ENCODE data around the gene GOLGA6L2.
"Not testable (repeated sequence)": the region's sequence is repeated elsewhere in the genome, so short reads cannot be mapped to it uniquely, and the experiment has no call there.

The GOLGA6L2 gene, protein sequence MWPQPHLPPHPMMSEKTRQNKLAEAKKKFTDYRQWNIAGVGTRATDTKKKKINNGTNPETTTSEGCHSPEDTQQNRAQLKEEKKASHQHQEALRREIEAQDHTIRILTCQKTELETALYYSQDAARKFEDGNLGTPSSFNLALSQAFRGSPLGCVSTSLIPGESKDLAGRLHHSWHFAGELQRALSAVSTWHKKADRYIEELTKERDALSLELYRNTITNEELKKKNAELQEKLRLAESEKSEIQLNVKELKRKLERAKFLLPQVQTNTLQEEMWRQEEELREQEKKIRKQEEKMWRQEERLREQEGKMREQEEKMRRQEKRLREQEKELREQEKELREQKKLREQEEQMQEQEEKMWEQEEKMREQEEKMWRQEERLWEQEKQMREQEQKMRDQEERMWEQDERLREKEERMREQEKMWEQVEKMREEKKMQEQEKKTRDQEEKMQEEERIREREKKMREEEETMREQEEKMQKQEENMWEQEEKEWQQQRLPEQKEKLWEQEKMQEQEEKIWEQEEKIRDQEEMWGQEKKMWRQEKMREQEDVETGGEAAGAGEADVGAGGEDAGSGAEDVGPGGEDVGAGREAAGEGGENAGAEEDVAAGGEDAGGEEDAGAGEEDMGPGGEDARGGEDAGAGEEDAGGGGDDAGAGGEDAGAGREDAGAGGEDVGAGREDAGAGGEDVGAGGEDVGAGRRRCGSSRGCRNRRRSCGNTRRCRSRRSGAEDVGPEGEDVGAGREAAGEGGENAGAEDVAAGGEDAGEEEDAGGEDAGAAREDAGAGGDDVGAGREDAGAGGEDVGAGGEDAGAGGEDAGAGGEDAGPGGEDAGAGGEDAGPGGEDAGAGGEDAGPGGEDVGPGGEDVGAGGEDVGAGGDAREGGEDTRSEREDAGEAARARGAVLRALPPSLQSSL

DNA sequence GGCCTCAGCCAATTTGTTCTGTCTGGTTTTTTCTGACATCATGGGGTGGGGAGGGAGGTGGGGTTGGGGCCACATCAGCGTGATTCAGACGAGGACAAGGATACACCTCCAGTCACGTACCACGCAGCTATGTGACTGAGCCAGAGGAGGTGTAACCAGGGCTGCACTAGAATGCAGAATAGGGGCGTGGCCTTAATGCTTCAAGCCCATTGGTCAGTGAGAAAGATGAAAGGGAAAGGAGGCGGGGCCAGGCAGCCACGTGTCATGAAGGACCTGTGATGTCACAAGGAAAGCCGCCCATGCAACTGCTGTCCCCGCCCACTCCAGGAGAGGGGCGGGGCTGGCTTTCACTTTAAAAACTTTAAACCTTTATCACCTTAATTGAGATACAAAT lies at the start of gene GOLGA6L2:
TSS of gene GOLGA6L2 (minus strand) at position 137 of the 394 bp plus-strand sequence. CDS start at position 75, 62 bp downstream.
- DNase-seq: peak; percentile 52

DNA sequence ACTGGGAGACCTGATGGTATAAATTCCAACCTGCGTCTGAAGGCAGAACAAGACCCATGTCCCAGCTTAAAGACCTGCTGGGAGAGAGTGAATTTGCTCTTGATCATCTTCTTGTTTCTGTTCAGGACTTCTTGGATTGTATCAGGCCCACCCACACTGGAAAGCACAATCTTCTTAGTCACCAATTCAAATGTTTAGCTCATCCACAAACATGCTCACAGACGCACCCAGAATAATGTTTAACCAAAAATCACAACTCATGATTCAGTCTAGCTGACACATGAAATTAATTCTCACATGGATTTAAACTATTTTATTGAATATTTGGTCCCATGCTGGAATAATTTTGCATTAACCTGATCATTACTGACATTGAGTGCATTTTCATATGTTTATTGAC lies 37.8 kb upstream of the GOLGA6L2 start:
- DNase-seq: no peak

DNA sequence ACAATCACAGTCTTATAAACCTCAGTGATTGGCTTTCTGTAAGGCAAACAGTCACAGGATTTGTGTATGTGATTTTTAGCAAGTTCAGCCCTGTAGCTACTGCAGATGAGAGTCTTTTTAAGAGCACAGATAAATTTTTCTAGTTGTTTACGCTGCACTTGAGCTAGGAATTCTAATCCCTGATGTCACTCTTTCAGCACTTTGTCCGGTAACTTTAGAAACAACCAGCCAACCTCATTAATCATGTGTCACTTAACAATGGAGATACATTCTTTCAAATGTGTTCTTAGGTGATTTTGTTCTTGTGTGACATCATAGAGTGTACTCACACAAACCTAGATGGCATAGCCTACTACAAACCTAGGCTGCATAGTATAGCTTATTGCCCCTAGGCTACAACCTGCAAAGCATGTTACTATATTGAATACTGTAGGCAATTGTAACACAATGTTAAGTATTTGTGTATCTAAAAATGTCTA lies 36.8 kb upstream of the GOLGA6L2 start:
- no peak for DNase-seq

DNA sequence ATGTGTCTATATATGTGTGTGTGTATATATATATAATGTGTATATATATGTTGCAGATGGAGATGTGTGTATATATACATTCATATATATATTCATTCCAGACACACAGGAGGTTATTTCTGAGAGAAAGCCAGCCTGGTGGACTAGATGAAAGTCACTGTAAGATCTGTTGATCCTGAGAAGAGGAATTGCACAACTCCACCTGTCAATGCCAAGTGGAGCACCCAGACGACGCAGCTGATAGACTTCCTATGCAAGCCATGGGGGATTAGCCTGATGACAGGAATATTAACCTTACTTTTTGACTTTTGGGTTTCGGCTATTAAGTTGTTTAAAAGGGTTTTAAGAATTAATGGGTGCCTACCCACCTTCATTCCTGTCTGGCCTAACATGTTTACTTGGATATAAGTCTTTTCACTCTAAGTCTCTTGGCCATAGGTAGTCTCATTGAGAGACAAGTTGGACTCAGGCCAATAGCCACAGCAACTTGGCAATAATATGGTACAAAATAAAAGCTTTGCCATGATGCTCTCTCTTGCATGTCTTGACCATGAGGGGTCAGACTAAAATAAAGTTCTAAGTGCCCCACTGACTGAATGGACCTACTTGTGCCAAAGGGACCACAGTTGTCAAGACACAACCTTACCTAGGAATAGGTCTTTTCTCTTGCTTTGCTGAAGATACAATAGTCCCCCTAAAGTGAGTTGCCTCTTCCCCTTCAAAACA lies 35.9 kb upstream of the GOLGA6L2 start:
- no peak for DNase-seq

DNA sequence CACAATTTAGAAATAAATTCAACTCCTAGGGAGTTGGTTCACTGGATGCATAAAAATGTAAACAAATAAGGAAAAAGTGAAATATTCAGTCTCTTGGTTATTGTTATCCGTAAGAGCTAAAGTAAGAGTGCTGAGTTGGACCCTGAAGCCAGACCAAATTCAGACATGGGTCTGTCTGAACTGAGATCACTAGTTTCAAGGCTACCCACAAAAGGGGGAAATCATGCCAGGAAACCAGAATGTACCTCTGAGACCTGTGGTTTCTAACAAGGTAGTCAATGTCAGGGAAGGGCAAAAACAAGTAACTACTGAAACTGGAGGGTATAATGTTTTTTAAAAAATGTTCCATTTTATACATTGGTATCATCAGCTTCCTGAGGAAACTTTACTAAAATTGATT lies 35.2 kb upstream of the GOLGA6L2 start:
- DNase-seq: no peak

DNA sequence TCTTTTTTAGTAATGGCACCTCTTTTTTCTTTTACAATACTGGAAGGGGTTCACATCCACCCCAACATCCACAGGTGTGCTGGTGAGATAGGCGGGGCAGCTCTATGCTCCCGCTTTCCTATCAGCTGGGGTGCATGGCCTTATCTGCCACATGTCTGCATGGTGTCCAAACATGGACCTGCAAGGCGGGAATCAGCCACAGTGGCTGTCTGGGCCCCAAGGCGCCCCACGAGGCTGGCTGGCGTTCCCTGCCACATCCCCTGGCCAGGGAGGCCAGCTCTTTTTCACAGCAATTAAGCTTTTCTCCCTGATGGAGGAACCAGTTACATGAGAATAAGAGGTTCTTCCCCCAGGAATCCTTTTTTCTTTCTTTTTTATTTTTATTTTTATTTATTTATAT lies 30.9 kb upstream of the GOLGA6L2 start:
- no peak for DNase-seq

DNA sequence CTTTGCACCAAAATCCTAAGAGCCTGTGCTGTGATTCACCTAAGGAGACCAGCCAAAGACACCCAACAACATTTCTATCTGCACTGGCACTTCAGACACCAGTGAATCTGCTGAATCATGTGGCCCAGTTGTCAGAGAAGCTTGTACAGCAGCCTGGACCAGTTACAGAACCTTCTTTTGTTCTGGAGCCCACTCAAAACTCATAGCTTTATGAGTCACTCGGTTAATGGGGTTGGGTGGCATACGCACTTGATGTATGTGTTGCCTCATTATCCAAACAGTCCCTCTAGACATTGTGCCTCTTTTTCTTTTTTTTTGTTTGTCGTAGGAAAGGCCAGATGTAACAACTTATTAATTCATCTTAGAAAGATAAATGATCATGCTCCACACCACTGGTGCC lies 25.6 kb upstream of the GOLGA6L2 start:
- DNase-seq: no peak

DNA sequence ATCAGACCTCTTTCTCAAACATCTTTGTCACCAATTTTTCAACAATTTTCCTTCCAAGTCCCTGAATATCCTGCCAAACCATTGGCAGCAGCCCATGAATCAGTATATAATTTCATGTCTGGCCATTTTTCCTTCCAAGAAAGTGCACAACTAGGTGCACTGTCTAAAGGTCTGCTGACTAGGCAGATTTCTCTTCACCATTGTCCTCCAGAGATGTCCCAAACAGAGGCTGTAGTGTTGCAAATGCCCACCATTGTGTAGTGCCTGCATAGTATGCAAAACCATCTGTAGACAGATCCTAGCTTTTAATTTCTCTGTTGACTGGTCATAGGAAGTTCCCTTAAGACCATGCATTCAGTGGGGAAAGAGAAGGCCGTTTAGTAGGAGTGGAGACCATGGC lies 25.0 kb upstream of the GOLGA6L2 start:
- no peak for DNase-seq

DNA sequence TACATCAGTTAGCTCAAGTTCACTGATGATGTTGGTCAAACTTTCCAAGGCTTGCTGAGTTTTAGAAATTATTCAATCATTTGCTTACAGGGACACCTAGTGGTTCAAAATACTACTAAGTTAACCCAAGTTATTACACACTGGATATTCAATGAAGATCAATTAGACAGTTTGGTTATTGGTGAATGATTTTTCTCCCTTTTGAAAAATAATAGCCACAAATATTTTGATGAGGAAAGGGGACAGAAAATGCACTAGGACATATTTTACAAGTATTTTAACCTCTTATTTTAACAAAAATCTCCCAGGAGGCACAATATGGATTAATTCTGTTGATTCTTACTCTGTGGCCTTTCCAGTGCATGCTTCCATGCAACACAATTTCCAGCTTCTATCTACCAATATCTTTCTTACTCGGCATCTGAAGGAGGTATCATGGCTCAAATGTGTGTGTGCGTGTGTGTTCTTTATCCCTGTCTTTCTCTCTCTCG lies 20.1 kb upstream of the GOLGA6L2 start:
- peak; percentile 68 for DNase-seq

DNA sequence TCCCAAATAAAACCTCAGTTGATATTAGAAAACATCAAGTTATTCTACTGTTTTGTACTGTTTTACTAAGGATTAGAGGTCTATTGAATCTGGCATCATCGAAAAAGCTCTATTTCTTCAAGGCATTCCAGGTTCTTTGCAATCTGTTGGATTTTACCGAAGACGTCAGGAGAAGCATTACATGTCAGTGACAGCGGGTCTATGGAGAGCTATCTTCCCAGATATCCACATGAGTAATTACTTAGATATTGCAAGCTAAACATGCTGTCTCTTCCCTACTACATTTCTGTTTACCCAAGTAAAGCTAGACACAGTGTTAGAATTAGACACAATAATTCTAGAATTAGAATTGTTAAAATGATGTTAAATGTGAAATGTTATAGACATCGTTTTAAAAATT lies 10.8 kb upstream of the GOLGA6L2 start:
- DNase-seq: no peak

DNA sequence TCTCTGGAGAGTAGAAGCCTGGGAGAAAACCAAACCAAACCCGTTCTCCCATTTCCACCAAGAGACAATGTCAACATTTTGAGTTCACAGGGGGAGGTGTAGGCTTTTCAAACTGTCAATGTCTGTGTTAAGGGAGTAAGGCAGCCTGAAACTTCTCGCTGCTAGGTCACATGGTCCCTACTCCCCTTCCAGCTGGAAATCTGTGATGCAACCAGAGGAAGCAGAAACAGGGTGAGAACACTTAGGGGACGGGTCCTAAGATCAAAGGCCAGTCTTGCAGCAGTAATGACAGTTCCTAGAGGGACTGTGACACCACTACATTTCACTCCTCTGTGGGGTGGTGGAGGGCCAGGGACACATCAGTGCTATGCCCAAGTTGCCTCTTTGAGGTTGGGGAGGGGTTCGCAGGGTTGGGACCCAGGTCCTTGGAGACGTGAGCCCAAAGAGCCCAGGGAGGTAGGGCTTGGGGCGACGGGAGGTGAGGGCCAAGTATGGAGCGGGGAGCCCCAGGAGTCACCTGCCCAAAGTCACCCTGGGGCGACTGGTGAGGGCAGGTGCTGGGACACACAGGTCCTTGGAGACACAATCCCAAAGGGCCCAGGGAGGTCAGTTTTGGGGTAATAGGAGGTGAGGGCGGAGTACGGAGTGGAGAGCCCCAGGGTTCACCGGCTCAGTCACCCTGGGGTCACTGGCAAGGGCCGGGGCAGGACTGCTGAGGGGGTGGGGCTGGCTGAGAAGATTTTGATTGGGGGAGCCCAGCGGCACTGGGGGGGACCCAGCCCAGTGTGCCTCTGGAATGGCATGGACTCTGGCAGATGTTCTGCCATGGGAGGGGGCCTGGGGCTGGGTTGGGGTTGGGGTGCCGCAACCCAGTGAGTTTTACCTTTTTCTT lies 582 bp downstream of the GOLGA6L2 start:
- DNase-seq: no peak

DNA sequence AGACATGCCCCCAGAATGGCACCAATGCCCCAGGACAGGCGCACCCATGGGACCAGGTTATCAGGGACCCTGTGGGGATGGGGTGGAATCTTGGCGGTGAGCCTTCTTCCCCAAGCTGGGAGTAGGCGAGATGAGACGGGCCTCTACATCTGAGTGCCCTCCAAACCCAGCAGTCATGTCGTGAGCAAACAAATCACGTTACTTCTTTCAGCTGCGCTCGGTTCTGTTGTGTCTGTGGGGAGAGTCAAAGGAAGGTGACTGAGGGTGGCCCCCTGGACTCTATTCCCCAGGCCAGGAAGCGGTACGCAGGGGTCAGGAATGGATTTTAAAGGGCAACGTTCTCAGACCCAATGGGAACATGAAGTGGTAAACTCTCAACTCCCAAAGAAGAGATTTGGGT lies 2.8 kb downstream of the GOLGA6L2 start:
- no peak for DNase-seq

DNA sequence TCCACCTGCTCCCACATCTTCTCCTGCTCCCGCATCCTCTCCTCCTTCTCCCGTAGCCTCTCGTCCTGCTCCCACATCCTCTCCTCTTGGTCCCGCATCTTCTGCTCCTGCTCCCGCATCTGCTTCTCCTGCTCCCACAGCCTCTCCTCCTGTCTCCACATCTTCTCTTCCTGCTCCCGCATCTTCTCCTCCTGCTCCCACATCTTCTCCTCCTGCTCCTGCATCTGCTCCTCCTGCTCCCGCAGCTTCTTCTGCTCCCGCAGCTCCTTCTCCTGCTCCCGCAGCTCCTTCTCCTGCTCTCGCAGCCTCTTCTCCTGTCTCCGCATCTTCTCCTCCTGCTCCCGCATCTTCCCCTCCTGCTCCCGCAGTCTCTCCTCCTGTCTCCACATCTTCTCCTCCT lies 5.8 kb downstream of the GOLGA6L2 start:
- no peak for DNase-seq

DNA sequence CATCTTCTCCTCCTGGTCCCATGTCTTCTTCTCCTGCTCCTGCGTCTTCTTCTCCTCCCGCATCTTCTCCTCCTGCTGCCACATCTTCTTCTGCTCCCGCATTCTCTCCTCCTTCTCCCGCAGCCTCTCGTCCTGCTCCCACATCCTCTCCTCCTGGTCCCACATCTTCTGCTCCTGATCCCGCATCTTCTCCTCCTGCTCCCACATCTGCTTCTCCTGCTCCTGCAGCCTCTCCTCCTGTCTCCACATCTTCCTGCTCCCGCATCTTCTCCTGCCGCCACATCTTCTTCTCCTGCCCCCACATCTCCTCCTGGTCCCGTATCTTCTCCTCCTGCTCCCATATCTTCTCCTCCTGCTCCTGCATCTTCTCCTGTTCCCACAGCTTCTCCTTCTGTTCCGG lies 6.4 kb downstream of the GOLGA6L2 start:
- DNase-seq: no peak

DNA sequence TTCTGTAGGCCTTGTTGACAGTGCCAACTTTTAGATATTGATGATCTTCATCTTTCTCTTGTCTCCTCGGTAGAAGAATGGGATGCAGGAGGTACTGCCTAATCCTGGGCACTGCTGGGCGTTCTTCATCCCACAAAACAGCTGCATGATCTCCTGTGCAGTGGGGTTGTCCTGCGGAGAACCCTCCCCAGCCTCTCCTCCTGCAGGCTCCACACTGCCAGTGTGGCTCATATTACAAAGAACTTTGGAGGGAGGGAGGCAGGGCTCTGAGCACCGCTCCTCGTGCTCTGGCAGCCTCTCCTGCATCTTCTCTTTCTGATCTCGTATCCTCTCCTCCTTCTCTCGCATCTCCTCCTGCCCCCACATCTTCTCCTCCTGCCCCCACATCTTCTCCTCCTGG lies 7.5 kb downstream of the GOLGA6L2 start:
- no peak for DNase-seq

DNA sequence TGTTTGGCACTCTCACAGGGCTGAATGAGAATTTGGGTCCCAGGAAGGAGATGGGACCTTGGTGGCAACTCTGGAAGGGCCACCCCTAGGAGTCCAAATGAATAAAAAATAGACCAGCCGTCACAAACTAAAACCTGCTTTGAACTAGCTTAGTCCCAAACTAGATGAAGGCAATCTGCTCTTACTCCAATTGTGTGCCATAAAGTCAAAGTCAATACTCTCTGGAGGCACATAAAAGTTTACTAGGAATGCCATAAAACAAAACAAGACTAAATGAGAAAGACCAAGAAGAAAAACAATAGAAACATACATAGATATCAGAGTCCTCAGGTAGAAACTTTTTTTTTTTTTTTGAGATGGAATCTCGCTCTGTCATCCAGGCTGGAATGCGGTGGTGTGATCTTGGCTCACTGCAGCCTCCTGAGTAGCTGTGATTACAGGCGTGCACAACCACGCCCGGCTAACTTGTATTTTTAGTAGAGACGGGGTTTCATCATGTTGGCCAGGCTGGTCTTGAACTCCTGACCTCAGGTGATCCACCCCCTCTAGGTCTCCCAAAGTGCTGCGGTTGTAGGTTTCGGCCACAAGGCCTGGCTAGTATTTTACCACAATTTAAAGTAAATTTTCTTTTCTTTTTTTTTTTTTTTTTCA lies 8.1 kb downstream of the GOLGA6L2 start:
- DNase-seq: no peak

DNA sequence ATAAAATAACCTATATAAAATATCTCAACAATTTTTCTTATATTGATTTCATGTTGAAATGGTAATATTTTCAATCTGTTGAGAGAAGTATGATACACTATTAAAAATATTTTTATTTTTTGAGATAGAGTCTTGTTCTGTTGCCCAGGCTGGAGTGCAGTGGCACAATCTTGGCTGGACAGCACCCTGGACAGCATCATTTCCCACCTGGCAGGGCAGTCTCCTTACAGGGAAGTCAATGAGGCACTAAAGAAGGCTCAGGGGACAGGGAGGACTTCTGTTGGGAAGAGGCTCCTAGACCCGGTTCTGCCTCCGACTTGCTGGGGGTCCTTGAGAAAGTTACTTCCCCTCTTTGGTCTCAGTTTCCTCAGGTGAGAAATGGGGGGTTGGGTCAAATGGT lies 9.4 kb downstream of the GOLGA6L2 start:
- DNase-seq: no peak

DNA sequence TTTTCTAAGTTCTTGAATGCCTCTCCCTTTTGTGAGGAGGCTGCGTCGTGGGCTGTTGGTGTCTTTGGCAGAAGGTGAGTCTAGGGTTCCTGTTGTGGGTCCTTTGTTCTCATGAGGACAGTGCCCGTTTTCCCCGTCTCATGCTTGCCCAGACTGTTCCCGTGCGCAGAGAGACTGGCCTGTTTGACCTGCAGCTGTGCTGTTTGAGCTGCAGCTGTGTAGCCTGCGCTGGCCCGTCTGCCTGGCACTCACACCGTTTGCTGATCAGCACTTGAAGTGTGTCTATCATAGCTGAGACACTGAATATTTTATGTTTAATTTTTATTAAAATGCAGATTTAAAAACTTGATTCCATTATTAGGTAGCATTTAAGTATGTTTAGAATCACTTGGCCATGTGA lies 9.9 kb downstream of the GOLGA6L2 start:
- DNase-seq: no peak

DNA sequence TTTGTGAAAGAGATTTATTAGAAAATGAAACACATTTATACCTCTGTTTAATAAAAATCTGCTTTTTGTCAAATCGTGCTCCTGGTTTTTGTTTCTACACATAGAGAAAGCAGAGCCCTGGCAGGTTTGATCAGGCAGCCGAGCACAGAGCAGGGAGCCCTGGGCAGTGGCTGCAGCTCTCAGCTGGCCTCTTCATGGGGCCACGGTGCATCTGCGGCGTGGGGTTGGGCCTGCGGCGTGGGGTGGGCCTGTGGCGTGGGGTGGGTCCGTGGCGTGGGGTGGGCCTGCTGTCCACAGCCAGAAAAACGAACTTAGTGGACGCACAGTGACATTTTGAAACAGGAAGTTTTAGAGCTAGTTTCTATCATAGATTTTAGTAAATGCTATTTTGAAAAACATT lies 10.6 kb downstream of the GOLGA6L2 start:
- no peak for DNase-seq

DNA sequence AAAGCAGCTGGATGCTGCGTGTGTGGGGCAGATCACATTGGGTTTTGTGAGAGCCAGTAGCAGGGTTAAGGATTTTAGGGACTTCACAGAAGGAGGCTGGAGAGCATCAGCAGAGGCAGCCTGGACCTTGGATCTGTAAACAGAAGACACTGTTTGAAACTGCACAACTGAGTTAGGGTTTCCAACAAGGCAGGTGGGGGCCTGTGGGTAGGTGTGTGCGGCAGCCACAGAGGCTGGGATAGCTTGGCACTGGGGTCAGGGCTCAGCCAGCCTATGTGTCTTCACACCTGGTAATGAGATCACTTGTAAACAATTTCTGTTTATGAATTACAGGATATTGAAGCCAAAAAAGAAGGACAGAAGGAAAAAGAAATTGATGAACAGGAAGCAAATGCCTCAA lies 12.3 kb downstream of the GOLGA6L2 start:
- not testable (repeated sequence) for DNase-seq

DNA sequence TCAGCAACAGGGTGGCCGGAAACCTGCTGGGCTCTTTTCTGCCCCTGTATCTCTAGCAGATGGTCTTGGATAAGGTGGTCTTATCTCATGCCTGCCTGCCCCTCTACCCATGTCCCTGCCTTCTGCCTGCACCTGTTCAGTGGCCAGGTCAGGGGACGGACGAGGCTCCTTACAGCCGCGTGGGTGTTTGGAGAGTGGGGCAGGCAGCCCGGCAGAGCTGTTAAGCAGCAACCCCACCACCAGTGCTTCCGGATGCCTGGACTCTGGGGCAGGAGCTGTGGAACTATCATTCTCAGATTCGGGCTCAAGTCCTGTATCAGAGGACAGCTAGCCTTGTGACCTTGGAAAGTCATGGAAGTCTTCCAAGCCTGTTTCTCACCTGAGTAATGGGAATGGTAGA lies 21.7 kb downstream of the GOLGA6L2 start:
- not testable (repeated sequence) for DNase-seq
